Right renal pelvis (tissue), 4 donors: ENCODE measurements around the gene TMEM121. TPM values are rescaled to one million over a fixed set of nuclear protein-coding genes. Genes with fewer than 3 reads are reported as not detected.
"Not testable (repeated sequence)": the region's sequence is repeated elsewhere in the genome, so short reads cannot be mapped to it uniquely, and the experiment has no call there.

Experiments
- DNase-seq, 4 donors: peaks; one replicate each; pipeline ENCODE4 v3.0.0-alpha.2; 2013; ENCODE audit warnings: low read depth in 4 of 4, low spot score in 3 of 4, missing footprints in 1 of 4
- polyA plus RNA-seq, 4 donors: library from polyadenylated mRNA; unstranded; fragments of 120-200 nt; gene quantifications; one replicate each; pipeline ENCODE4 v1.2.1, GENCODE V29; 2013; ENCODE audit not compliant: insufficient read length in 4 of 4

TMEM121 gene
- polyA plus RNA-seq, 4 donors = 2.1 to 7.4 (median 2.6) TPM

GRCh38 chr14:105540811-105541210 is 14.4 kb downstream of the TMEM121 start:
- DNase-seq = no peak

DNA sequence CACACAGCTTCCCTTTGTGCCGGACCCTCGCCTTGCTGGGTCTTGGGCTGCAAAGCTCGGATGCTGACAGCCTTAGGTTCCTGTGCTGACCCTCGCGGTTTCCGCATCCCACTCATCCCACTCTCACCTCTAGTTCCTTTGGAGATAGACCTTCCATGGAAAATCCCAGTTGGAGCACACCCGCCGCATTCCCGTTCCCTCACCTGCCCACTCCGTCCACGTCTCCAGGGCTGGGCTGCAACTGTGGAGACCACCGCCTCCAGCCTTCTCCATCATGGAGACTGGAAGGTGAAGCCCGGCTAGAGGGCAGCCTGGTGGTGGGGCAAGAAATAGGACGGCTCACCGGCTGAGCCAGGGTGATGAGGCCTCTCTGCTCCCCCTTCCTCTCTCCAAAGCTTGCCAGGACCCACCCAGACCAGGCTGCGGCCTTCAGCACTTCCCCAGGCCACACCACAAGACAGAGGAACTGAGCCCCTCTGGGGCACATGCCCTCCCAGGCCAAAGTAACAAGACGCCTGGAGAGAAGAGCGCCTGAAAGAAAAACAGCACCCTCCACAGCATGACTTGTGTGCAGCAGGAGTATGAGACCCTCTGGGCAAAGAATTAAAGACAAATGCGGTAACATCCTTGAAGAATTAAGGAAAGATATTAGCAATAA is 15.0 kb downstream of the TMEM121 start:
- DNase-seq = no peak

DNA sequence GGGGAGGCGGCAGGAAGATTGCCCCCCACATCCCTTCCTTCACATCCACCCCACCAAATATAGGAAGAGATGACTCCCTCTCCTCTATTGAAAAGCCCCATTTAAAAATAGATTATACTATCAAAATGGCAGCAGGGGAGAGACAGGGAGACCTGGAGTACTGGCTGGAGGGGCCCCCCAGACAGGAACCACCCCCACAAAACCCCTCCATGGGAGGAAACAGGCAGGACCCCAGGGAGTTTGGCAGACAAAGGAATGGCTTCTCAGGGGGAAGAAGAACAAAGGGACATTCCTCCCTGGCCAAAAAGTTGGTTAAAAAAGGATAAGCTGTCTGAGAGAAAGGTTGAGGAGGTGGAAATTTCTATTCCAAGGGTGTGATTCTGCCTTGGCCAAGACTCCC is 19.3 kb downstream of the TMEM121 start:
- DNase-seq = not testable (repeated sequence)

GRCh38 chr14:105546410-105546809 is 20.0 kb downstream of the TMEM121 start:
- not testable (repeated sequence) for DNase-seq

- not testable (repeated sequence) for DNase-seq
Measured at GRCh38 chr14:105547072-105547471, 20.7 kb downstream of the TMEM121 start.

DNA sequence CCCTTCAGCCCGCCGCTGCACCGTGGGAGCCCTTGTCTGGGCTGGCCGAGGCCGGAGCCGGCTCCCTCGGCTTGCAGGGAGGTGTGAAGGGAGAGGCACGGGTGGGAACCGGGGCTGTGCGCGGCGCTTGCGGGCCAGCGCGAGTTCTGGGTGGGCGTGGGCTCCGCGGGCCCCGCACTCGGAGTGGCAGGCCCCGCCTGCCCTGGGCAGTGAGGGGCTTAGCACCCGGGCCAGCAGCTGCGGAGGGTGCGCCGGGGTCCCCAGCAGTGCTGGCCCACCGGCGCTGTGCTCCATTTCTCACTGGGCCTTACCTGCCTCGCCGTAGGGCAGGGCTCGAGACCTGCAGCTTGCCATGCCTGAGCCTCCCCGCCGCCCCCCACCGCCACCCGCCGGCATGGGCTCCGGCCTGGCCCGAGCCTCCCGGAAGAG is 21.4 kb downstream of the TMEM121 start:
- DNase-seq = no peak

DNA sequence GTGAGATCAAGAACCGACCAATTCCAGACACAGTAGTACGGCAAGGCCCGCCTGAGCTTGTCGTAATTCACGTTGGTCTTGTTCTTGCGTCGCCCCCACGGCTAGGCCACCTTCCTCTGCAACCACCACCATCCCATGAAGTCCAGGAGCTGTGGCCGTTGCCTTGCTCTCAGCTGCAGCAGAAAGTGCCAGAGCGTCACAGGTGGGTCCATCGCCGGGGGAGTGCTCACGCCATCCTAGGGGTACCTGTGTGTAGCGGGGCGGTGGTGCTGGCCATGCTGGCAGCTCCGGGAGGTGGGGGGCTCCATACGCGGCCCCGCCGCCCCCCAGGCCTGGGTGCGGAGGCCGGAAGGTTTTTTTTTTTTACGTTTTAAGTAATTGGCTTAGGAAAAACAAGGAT is 23.1 kb downstream of the TMEM121 start:
- DNase-seq = no peak

- DNase-seq = no peak
Measured at GRCh38 chr14:105554022-105554421, 27.6 kb downstream of the TMEM121 start.

GRCh38 chr14:105554523-105554922 is 28.1 kb downstream of the TMEM121 start:
- DNase-seq = no peak

DNA sequence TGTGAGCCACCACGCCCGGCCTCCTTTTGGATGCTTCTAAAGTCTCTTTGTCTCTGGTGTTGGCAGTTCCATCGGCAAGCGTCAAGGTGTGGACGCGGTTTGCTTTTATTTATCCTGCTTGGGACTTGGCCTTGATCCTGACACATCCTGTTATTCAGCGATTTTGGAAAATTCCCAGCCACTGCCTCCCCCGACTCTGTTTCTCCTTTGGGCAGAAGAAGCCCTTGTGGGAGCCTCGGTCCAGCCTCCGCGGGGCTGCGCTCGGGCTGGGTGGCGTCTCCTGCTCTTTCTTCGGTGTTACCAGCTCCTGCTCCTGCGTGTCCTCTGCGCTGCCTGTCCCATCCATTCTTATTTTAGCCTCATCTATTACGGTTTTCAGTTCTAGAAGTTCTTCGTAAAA is 31.3 kb downstream of the TMEM121 start:
- not testable (repeated sequence) for DNase-seq

- DNase-seq = not testable (repeated sequence)
Measured at GRCh38 chr14:105558449-105559154, 32.2 kb downstream of the TMEM121 start.

GRCh38 chr14:105559384-105560047 is 33.1 kb downstream of the TMEM121 start:
- not testable (repeated sequence) for DNase-seq

- DNase-seq = not testable (repeated sequence)
Measured at GRCh38 chr14:105560048-105560669, 33.8 kb downstream of the TMEM121 start.

DNA sequence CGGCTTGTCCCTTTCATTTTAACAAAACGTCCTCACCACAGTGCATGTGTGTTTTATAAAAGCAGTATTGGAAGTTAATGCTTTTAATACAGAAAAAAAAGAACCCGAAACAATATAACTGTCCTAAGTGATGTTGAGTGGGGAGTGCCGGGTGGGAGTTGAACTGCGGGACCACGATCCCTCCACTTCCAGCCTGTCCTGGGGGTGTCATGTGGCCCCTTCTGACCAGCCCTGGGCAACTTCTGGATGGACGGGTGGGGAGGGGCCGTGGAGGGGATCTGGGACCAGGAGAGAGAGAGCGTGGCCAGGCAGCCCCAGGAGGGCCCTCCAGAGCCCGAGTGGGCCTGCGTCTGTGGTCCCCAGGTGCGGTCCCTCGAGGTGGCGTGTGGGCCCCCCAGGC is 35.0 kb downstream of the TMEM121 start:
- DNase-seq = not testable (repeated sequence)

DNA sequence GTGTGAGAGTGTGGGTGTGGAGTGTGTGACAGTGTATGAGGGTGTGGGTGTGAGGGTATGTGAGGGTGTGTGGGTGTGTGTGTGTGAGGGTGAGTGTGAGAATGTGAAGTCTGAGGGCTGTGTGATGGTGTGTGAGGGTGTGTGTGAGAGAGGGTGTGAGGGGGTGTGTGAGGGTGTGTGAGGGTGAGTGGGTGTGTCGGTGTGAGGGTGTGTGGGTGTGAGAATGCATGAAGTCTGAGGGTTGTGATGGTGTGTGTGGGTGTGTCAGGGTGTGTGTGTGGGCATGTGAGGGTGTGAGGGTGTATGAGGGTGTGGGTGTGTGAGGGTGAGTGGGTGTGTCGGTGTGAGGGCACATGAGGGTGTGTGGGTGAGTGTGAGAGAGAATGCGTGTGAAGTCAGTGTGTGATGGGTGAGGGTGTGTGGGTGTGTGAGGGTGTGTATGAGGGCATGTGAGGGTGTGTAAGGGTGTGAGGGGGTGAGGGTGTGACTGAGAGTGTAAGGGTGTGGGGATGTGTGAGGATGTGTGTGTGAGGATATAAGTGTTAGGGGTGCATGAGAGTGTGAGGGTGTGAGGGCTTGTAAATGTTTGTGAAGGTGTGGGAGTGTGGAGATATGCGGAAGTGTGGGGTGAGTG is 36.4 kb downstream of the TMEM121 start:
- DNase-seq = no peak

- DNase-seq = no peak
Measured at GRCh38 chr14:105563347-105563737, 37.0 kb downstream of the TMEM121 start.

DNA sequence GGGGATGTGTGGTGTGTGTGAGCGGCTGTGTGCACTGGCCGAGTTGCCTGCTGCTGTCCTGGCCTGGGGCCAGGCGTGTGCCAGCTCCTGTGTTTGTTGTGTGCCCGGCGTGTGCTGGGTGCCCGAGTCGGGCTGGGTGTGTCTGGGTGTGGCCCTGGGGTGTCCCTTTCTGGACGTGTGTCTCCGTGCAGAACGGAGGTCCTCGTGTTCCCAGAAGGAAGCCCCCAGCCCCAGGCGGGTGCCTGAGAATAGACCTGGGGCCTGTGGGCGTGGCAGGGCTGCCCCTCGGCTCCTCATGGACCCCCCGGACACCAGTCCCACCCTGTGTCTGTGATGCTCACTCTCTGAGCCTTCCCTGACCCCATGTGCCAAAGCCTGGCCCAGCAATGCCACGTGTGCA is 38.2 kb downstream of the TMEM121 start:
- not testable (repeated sequence) for DNase-seq

GRCh38 chr14:105565185-105565919 is 39.0 kb downstream of the TMEM121 start:
- not testable (repeated sequence) for DNase-seq

GRCh38 chr14:105566248-105567163 is 40.1 kb downstream of the TMEM121 start:
- not testable (repeated sequence) for DNase-seq
